ENCODE data around the gene KCNQ2. TPM values are rescaled to one million over a fixed set of nuclear protein-coding genes. Genes with fewer than 3 reads are reported as not detected.

Gene KCNQ2
- polyA plus RNA-seq, 4 donors = 4.9 to 9.0 (median 5.1) TPM

DNA sequence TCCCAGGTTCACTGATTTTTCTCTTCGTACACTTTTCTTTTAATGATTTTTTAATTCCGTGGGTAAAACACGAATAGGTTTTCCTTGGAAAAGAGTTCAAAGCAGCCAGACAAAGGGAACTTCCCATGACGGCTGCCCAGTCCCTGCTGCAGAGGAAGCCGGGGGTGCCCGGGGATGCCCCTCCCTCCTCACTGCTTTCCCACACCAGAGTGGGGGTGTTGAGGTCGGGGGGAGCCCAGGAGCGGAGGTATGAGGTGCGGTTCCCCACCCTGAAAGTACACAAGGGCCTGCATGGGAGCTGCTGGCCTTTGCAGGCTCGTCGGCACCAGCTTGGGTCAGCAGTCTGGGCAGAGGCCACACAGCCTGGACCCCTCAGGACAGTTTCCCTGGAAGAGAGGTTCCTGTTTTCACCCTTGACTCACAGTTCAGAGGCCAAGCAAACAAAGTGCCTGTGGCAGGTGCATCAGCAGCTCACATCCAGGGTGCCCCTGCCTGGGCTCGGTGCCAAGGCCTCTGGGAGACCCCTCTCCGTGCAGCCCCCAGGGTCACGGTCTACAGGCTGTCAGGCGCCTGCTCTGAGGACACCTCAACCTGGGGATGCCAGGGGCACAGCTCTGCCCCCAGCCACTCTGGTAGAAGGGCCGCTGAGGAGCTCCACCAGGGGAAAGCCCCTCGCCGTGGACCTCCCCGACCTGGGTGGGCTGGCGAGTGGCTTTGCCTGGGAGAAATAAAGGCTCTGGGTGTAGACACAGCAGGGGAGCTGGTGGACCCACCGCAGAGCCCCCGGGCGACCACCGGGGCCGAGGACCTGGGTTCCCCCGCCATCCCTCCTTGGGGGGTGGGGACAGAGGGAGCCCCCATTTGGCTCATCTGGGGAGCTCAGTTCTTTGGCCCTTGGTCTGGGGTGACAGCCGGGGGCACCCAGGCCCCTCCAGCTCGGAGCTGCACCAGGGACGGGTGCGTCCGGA lies 95.9 kb downstream of the KCNQ2 start:
- no peak for DNase-seq (ENCODE audit: low read depth in 4 of 4, low spot score in 3 of 4)

DNA sequence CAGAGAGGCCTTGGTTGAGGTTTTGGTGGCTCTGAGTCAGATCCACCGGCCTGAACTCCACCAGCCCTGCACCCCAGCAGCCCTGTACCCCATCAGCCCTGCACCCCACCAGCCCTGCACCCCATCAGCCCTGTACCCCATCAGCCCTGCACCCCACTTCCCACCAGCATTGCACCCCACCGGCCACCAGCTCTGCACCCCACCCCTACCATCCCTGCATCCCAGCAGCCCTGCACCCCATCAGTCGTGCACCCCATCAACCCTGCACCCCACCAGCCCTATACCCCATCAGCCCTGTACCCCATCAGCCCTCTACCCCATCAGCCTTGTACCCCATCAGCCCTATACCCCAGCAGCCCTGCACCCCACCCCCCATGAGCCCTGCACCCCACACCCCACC lies 97.0 kb downstream of the KCNQ2 start:
- no peak for DNase-seq (ENCODE audit: low read depth in 4 of 4, low spot score in 3 of 4)

DNA sequence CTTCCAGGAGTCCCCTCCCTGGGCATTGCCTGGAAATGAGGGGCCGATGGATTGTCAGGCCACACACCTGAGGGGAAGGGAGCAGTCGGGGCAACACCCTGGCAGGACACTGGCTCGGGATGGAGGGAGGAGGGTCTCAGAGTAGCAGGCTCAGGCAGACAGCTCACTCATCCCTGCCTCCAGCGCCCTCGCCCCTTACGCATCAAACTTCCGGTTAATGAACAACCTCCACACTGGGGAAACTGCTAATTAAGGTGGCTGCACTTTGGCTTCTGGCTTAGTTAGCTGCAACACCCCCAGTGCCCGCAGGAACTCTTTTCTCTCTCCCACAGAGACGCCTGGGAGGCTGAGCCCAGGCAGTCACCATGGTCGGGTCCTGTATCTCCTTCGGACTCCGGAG lies 98.0 kb downstream of the KCNQ2 start:
- DNase-seq (ENCODE audit: low read depth in 4 of 4, low spot score in 3 of 4) = no peak

DNA sequence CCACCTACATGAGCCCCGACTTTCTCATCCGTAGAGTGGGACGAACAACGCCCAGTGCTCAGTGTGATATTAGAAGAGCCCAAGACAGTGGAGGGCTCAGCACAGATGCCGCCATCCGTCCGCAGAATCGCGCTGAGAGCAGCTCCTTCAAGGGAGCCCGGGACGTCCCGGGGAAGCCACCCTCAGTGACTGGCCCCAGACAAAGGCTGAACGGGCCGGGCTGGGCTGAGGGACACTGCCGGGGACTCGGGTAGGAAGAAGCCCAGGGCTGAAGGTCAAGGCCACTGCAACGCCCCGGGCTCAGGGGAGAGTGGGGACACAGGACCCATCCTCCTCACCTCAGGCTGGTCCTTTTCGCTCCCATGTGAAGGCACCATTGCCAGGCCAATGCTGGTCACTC lies 98.5 kb downstream of the KCNQ2 start:
- no peak for DNase-seq (ENCODE audit: low read depth in 4 of 4, low spot score in 3 of 4)

DNA sequence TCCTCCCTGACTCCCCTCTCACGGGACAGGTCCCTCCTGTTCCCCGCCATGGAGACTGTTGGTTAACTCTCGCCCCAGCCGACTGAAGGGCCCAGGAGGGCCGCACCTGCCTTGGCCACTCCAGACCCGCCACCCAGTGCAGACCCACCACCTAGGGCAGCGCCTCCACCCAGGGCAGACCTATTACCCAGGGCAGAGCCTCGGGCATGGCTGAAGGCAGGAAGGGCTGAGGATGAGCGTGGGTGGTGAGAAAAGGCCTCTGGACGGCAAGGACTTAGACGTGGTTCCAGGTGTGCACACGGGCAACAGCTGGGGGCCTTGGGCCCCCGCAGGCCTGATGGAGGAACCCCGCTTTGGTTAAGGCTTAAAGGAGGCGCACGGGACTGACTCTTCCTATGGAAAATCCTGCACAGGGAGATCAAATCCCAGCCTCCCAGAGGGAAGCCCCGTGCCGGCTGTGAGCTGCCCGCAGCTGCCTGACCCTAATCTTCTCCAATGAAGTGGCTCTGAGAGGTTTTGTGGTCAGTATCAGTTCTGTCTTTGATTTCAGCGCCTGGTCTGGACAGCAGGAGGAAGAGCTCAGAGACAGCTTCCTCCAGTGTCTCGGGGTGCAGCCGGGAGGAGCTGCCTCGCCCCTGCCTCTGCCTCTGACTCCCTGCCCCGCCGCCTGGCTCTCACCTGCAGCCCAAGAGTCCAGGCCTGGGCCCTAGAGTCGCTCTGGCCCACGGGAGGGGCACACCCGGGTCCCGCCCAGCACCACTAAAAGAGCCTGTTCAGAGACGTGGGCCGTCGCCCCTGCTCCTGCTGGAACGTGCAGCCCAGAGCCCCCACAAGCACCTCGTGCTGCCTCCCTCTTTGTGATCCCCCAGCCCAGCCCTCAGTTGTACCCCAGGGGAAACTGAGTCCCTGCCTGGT lies 99.2 kb downstream of the KCNQ2 start:
- no peak for DNase-seq (ENCODE audit: low read depth in 4 of 4, low spot score in 3 of 4)

DNA sequence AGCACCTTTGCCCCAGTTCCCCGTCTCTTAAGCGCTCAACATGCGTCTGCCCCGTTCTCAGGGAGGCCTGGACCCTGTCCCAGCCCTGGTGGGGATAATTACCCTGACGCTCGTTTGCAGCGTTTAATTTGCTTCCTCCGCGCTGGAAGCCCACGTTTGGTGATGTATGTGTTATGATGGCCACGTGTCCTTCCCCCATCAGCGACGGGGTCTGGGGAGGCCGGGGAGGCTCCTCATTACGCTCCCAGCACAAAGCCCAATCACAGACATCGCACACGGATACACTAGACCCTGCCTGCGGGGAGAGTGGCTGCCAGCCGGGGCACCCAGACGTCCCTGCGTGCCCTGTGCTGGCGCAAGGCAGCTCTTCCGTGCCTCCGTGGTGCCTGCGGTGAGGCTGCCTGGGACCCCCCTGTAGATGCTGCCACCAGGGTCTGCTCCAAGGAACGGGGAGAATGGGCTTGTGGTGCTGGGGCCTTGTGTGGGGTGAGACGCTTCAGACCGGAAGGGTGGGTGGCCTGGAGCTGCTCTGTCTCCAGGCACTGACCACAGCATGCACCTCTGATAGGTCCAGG lies 101.1 kb downstream of the KCNQ2 start:
- DNase-seq (ENCODE audit: low read depth in 4 of 4, low spot score in 3 of 4) = no peak

DNA sequence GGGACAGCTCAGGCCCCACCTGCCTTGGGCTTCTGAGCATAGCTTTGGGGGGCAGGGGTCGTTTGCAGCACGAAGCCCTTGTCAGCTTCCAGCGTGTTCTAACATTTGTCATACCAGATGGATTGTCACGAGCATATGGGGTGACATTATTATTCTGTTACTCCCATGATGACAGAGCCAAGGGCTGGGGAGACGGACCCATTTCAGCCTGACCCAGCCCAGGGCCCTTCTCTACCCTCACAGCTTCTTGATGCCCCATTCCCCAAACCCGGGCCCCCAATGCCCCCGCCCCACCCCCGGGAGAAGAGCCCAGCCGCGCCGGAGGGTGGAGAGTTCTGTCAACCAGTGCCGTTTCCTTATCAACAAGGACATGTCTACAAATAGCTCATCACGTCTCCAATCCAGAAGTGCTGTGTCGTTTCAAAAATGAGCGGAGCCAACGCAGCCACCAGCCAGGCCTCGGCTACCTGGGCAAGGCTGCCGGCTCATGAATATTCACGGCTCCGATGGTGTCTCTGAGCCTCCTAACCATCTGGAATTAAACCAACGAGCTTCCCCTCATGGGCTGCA lies 101.8 kb downstream of the KCNQ2 start:
- no peak for DNase-seq (ENCODE audit: low read depth in 4 of 4, low spot score in 3 of 4)

DNA sequence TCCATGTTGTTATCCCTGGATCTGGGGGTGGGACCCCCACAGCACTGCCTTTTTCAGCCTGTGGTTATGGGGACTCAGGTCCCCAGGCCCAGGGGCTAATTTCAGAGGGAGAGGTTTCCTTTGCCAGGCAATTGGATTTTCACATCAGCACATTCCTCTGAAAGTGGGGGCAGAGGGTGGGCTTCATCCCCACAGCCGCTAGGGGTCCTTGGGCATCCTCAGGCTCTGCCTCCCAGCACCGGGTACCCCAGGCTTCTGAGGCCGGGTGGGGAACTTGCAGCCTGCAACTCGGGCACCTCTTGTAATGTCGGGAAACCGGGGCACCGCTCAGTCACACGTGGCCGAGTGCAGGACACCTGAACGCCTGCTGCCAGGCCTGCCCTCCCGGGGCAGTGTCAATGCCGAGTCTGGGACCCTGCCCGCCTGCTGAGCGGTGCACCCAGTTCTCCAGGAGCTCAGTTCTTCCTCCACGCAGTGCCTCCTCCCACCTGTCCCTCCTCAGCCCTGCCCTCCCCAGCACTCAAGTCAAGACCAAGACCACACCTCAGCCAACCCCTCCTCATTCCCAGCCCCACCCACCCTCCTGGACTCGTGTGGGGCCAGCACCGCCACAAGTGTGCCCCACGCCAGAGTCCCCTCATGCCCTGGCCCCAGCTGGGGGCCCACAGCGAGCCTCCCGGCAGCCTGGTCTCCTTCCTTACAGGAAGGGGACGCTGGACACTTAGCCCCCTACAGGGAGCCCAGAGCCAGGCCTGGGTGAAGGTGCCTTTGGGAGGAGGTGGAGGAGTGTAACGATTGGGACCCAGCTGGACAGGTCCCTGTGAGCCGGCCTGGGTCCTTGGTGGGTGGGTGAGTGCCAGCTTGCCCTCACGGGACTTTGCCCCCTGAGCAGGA lies 102.5 kb downstream of the KCNQ2 start:
- DNase-seq (ENCODE audit: low read depth in 4 of 4, low spot score in 3 of 4) = no peak

DNA sequence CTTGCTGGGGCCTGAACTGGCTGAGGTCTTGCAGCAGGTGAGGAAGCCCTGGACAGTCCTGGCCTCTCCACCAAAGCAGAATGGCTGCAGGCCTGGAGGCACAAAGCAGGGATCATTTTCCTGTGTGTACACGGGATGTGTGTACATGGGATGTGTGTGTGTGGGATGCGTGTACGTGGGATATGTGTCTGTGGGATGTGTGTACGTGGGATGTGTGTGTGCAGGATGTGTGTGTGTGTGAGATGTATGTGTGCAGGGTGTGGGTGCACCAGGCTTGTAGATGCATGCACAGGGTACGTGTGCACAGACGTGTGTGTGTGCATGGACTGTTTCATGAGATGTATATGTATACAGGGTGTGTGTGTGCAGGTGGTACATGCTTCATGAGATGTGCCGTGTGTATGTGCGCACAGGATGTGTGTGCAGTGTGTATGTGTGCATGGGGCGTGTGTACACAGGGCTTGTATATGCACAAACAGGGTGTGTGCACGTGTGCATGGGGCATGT lies 103.4 kb downstream of the KCNQ2 start:
- DNase-seq (ENCODE audit: low read depth in 4 of 4, low spot score in 3 of 4) = no peak

DNA sequence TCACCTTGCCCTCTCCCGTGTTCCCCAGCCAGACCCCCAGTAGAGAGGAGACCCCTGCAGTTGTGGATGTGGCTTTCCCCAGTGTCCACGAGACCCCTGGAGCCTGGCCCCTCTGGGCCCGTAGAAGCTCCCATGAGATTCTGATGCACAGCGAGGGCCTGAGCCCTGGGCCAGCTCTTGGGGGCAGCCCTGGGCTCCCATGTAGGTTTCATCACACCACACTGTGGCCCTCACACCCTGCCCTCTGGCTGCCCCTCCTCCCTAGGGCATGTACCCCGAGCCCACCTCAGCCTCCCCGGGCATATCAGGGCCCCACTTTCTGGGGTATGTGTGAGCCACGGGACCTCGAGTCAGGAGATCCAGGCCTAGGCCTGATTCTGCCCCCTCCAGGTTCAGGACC lies 104.3 kb downstream of the KCNQ2 start:
- DNase-seq (ENCODE audit: low read depth in 4 of 4, low spot score in 3 of 4) = no peak

DNA sequence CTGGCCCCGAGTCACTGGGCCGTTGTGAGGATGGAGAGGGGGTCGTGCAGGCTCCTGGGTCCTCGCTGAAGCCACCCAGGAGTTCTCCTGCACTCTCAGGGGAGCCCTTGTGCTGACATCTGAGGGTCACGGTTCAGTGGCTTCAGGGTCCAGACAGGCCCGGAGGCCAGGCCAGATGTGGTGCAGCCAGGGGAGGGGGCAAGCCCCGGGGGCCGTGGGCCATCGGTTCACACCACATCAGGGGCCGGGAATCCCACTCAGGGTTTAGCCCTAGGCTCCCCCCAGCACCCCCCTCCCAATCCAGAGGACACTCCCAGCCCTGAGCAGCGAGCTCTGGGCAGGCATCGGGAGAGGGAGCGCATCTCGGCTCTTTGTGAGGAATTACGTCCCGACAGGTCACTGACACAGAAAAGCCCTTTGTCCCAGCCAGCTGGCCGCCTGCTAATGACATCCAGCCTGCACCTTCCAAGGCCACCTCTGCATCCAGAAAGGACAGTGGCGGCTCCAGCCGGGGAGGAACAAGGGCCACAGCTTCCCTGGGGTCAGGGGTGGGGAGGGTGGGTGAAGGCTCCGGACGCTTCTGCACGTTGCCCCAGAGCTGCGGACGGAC lies 104.9 kb downstream of the KCNQ2 start:
- DNase-seq (ENCODE audit: low read depth in 4 of 4, low spot score in 3 of 4) = no peak

DNA sequence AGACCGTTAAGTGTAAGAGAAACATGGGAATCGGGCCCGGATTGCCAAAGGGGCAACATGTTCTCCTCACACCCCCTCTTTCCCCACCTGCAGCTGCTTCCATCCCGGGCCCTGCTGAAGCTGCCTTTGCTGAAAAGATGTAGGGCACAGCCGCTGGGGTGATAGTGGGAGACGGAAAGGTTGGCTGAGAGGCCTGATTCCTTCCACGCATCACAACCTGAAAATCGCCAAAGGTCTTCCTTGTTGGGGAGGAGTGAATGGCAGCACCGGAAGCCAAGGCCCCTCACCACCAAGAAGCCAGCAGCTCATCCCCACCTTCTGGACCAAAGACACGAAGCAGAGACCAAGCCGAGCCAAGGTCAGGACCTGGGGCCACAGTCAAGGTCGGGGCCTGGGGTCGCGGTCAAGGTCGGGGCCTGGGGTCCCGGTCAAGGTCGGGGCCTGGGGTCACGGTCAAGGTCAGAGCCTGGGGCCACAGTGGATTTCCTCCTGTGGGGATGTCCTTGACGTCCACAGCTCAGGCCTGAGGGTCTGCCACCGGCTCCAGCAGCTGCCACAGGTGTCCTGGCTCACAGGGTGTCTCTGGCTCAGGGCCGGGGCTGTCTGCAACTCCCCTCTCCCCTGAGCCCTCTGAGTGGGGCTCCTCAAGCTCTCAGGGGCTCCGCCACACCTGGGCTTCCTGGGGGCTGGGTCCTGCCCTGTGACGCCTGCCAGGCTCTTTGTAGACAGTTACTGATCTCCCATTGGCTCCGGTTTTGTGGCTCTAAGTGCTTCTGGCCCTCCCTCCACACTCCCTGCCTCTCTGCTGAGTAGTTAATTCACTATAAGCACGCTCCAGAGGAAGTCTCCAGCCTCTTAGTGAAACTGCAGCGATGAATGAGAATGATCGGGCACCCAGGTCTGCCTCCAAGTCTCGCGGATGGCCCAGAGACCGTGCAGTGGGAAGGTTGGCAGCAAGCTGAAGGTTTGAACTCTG lies 105.8 kb downstream of the KCNQ2 start:
- DNase-seq (ENCODE audit: low read depth in 4 of 4, low spot score in 3 of 4) = no peak

DNA sequence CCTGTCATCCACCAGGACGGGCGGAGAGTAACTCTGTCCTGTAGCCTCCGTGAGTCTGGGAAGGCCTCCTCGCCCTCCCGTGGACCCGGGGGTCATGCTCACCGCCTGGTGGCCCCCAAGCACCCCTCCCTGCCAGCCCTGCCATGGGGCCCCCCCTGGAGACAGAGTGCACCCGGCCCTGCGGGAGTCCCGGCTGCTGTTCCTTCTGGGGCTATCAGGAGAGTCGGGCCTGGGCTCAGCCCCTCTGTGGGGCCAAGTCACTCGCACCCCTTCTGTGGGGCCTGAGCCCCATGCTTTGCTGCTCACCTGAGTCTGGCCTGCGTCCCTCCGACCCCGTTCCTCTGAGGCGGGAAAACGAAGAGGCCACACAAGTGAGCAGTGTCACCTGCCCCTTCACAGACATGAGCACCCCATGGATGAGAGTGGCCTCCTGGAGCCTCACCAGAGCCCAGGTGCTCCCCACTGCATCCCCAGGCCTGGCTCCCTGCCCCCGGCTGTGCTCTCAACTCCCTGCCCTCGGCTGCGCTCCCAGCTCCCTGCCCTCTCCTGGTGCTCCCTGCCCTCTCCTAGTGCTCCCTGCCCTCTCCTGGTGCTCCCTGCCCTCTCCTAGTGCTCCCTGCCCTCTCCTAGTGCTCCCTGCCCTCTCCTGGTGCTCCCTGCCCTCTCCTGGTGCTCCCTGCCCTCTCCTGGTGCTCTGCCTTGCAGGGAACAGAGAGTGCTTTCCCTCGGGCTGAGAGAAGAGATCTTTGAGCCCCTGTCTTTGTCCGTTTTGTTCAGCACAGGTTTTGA lies 106.7 kb downstream of the KCNQ2 start:
- no peak for DNase-seq (ENCODE audit: low read depth in 4 of 4, low spot score in 3 of 4)

DNA sequence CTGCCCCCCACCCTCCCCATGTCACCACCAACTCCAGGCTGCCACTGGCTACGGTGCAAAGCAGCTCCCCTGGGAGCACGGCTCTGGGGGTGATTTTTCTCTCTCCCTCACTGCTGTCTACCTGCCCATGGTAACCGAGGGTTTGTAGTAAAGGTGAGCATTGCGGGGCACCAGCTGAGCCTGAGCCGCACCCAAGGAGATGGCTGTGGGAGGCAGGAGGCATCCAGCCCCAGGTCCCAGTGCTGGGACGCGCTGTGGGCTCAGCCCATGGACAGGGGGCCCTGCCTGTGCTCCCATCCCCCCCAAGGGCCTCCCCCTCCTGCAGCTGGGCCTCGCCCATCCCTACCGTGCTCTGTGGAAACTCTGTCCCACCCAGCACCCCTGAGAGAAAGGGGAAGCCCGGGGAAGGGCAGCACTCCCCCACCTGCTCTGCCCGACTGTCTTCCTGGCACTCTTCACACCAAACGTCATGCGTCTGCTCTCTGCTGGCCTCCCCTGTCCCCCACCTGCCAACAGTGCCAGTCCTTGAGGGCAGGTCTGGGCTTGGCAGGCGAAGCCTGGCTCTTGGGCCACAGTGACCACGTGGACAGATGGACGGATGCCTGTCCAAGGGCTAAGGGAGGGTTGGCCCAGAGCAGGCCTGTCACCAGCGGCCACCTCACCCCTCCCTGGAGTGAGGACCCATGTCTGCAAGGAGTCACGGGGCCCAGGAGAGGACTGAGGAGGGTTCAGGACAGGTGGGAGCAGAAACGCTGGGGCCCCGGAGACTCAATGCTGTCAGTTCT lies 107.5 kb downstream of the KCNQ2 start:
- DNase-seq (ENCODE audit: low read depth in 4 of 4, low spot score in 3 of 4) = no peak

DNA sequence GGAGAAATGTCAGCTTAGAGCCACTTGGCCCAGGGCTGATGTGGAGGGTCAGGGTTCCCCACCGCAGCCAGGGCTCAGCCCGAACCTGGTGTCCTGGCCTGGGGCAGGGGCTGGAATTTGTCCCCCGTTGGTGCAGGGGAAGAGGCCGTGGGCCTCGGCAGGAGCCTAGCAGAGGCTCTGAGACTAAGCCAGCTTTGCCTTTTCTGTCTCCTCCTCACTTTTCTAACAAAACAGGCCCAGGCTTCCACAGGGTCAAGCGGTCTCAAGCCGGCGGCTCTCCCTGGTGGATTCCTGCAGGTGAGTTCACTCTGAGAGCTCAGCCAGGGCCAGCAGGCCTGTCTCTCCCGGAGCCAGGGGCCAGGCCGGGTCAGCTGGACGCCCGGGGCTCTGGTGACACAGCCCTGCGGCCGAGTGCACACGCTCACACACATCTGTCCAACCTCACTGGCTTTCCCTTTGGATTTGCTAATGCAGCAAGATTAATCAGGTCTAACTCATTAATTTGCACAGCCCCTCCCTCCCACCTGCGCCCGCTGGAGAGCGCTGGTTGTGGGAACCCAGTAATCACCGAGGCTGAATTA lies 108.4 kb downstream of the KCNQ2 start:
- no peak for DNase-seq (ENCODE audit: low read depth in 4 of 4, low spot score in 3 of 4)
